ENCODE data around the gene C10orf67. TPM values are rescaled to one million over a fixed set of nuclear protein-coding genes. Genes with fewer than 3 reads are reported as not detected.

C10orf67 gene
- not detected in 2 replicates for total RNA-seq (2021)
- long read RNA-seq, result 0 reads

DNA sequence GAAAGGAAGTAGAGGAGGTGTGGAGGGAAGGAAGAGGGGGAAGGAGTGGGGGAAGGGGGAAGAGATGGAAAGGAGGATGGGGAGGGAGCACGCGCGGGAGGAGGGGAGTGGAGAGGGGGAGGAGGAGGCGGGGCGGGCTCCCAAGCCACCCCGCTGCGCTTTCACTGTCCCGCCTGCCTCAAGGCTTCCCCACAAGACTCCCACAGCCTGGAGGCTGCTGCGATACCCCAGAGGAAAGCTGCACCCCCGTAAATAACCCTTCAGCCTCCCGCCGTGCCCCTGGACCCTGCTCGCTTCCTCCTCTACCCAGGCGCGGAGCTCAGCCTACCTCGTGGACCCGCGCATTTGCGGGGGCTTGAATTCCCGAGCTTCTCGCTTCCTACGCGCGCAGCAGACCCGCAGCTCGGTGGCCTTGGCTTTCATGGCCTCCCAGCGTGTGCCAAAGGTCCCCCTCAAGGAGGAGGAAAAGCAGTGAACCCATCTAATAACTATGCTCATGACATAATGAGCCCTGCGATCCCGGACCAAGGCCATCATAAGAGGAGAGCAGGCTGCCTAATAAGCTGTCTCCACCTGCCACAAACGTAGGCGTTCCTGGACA lies at the start of gene C10orf67:
C10orf67 (minus strand) TSS at position 557 of the 601 bp plus-strand sequence; CDS start at position 534, 23 bp downstream.
- Histone ChIP-seq H3K9me3 (ENCODE audit: control insufficient read depth, low read depth, low read length) (no peaks in the 10 kb centered on the region), H4K20me1 (ENCODE audit: control insufficient read depth, insufficient read depth, insufficient read length) (no peaks in the 10 kb centered on the region), H3K14ac (ENCODE audit: insufficient read depth, low read length) (peak within 1 kb of the TSS; percentile 87; the same call in 1 of the 2 replicates), H2BK5ac (ENCODE audit: insufficient read length, low read length) (no peak within 1 kb of the TSS), H2BK20ac (ENCODE audit: low read depth, low read length, poor library complexity, severe bottlenecking) (no peak within 1 kb of the TSS), H3K79me2 (ENCODE audit: insufficient read depth, low read length) (no peaks in the 10 kb centered on the region), H3K27ac (ENCODE audit: insufficient read length, low read depth, low read length) (no peak within 1 kb of the TSS), H3K27me3 (ENCODE audit: insufficient read depth, low read length) (peaks cover 4% of the 10 kb centered on the region), H3K79me1 (ENCODE audit: insufficient read depth, low read depth, low read length, poor library complexity, severe bottlenecking) (no peaks in the 10 kb centered on the region), H3K18ac (ENCODE audit: insufficient read length, low read depth, low read length) (no peak within 1 kb of the TSS), H2AK5ac (ENCODE audit: insufficient read length, low read length) (no peak within 1 kb of the TSS), H4K91ac (ENCODE audit: insufficient read length, low read depth, low read length) (no peak within 1 kb of the TSS), H3K4ac (ENCODE audit: low read depth, low read length) (no peak within 1 kb of the TSS), H2BK15ac (ENCODE audit: low read depth, low read length) (no peak within 1 kb of the TSS), H4K5ac (ENCODE audit: insufficient read length, low read depth, low read length) (no peak within 1 kb of the TSS), H3T11ph (ENCODE audit: low read length) (no peak within 1 kb of the TSS), H3K4me2 (ENCODE audit: insufficient read depth, insufficient read length, low read length) (peak within 1 kb of the TSS; percentile 94), H2BK12ac (ENCODE audit: insufficient read length, low read depth, low read length) (no peak within 1 kb of the TSS), H3K9ac (ENCODE audit: extremely low read depth, insufficient read length, low read length) (peak within 1 kb of the TSS; percentile 17), H3K23me2 (ENCODE audit: insufficient read length, low read depth, low read length, poor library complexity, severe bottlenecking) (peaks cover 9% of the 10 kb centered on the region), H3K23ac (ENCODE audit: insufficient read length, low read depth, low read length) (no peak within 1 kb of the TSS), H2BK120ac (ENCODE audit: low read depth, low read length, poor library complexity, severe bottlenecking) (no peak within 1 kb of the TSS), H3K4me1 (ENCODE audit: insufficient read depth, low read length) (no peaks in the 10 kb centered on the region), H4K8ac (replicated peaks; ENCODE audit: insufficient read length, low read depth, low read length) (no peak within 1 kb of the TSS), H3K56ac (ENCODE audit: insufficient read length, low read depth, low read length) (no peak within 1 kb of the TSS), H2AFZ (ENCODE audit: low read length) (no peak within 1 kb of the TSS)
- no CpG with 5 or more reads among the region's 31 CpGs for WGBS (ENCODE audit: extremely low coverage, insufficient read length, low lambda C conversion rate)
- TF ChIP-seq, protein P1, sequence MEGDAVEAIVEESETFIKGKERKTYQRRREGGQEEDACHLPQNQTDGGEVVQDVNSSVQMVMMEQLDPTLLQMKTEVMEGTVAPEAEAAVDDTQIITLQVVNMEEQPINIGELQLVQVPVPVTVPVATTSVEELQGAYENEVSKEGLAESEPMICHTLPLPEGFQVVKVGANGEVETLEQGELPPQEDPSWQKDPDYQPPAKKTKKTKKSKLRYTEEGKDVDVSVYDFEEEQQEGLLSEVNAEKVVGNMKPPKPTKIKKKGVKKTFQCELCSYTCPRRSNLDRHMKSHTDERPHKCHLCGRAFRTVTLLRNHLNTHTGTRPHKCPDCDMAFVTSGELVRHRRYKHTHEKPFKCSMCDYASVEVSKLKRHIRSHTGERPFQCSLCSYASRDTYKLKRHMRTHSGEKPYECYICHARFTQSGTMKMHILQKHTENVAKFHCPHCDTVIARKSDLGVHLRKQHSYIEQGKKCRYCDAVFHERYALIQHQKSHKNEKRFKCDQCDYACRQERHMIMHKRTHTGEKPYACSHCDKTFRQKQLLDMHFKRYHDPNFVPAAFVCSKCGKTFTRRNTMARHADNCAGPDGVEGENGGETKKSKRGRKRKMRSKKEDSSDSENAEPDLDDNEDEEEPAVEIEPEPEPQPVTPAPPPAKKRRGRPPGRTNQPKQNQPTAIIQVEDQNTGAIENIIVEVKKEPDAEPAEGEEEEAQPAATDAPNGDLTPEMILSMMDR (conservative IDR thresholded peaks at IDR 0.05), result no peak
- DNase-seq, result peak; percentile 62
- Mint-ChIP-seq H3K27ac (peak within 1 kb of the TSS in 1 of 3 experiments; percentile 70; a peak in 1 of 7 replicates), H3K9me3 (no peaks in the 10 kb centered on the region), H3K4me1 (peaks cover 13 to 14% of the 10 kb centered on the region in 2 experiments), H3K36me3 (ENCODE audit: insufficient read depth in 1 of 3, low read depth in 3 of 3) (no peaks in the 10 kb centered on the region), H3K27me3 (ENCODE audit: low read depth) (peaks cover 35% of the 10 kb centered on the region), H3K4me3 (peak within 1 kb of the TSS; percentile 81 to 93)

Data from H9 (cell line).